Measurements from ENCODE around the gene CEP131. TPM values are rescaled to one million over a fixed set of nuclear protein-coding genes. Genes with fewer than 3 reads are reported as not detected.
"Not testable (repeated sequence)": the region's sequence is repeated elsewhere in the genome, so short reads cannot be mapped to it uniquely, and the experiment has no call there.

The CEP131 gene
- total RNA-seq, 1 donor from 2014 or later, result 6.1 TPM

GRCh38 chr17:81157848-81158687, 64.7 kb downstream of the CEP131 start:
- H3K9me3 ChIP-seq, result no peaks in the 10 kb centered on the region
- intact Hi-C loops (cut with DNase I), result no loop called here
- TF ChIP-seq CTCF (IDR thresholded peaks at IDR 0.05), result no peak
- TF ChIP-seq POLR2A (IDR thresholded peaks at IDR 0.05), result no peak
- no peak for TF ChIP-seq POLR2AphosphoS5 (IDR thresholded peaks at IDR 0.05; ENCODE audit: insufficient read depth in 1 of 2, low read depth in 1 of 2)
- H3K36me3 ChIP-seq, result no peaks in the 10 kb centered on the region
- no peak overlapping the region for H3K4me3 ChIP-seq
- H3K27ac ChIP-seq, result no peak overlapping the region
- no peak for DNase-seq (ENCODE audit: extremely low spot score in 2 of 2)
- peaks cover 7% of the 10 kb centered on the region for H3K4me1 ChIP-seq
- H3K27me3 ChIP-seq, result no peaks in the 10 kb centered on the region

GRCh38 chr17:81156866-81157805, 65.6 kb downstream of the CEP131 start:
- DNase-seq (ENCODE audit: extremely low spot score in 2 of 2), result no peak
- Histone ChIP-seq H3K4me3 (no peak overlapping the region), H3K9me3 (no peaks in the 10 kb centered on the region), H3K27me3 (no peaks in the 10 kb centered on the region), H3K4me1 (peaks cover 7% of the 10 kb centered on the region), H3K36me3 (no peaks in the 10 kb centered on the region), H3K27ac (no peak overlapping the region)
- intact Hi-C loops (cut with DNase I), result no loop called here
- TF ChIP-seq CTCF (IDR thresholded peaks at IDR 0.05), result no peak
- no peak for TF ChIP-seq POLR2AphosphoS5 (IDR thresholded peaks at IDR 0.05; ENCODE audit: insufficient read depth in 1 of 2, low read depth in 1 of 2)
- TF ChIP-seq POLR2A (IDR thresholded peaks at IDR 0.05), result no peak

- no peak overlapping the region for H3K27ac ChIP-seq
- no peaks in the 10 kb centered on the region for H3K9me3 ChIP-seq
- no peaks in the 10 kb centered on the region for H3K4me1 ChIP-seq
- intact Hi-C loops (cut with DNase I), result no loop called here
- no peaks in the 10 kb centered on the region for H3K27me3 ChIP-seq
- DNase-seq (ENCODE audit: extremely low spot score in 2 of 2), result no peak
- no peak overlapping the region for H3K4me3 ChIP-seq
- TF ChIP-seq CTCF (IDR thresholded peaks at IDR 0.05) (no peak), POLR2AphosphoS5 (IDR thresholded peaks at IDR 0.05; ENCODE audit: insufficient read depth in 1 of 2, low read depth in 1 of 2) (no peak), POLR2A (IDR thresholded peaks at IDR 0.05) (no peak)
- no peaks in the 10 kb centered on the region for H3K36me3 ChIP-seq
Measured at GRCh38 chr17:81154961-81155360, 67.8 kb downstream of the CEP131 start.

GRCh38 chr17:81154016-81154415, 68.7 kb downstream of the CEP131 start:
- H3K4me3 ChIP-seq; H3K36me3 ChIP-seq; H3K27ac ChIP-seq; H3K27me3 ChIP-seq; H3K4me1 ChIP-seq; H3K9me3 ChIP-seq; intact Hi-C loops (cut with DNase I); DNase-seq (ENCODE audit: extremely low spot score in 2 of 2): not testable (repeated sequence)

- H3K4me1 ChIP-seq, result no peaks in the 10 kb centered on the region
- no peaks in the 10 kb centered on the region for H3K9me3 ChIP-seq
- H3K27me3 ChIP-seq, result no peaks in the 10 kb centered on the region
- H3K4me3 ChIP-seq, result no peak overlapping the region
- intact Hi-C loops (cut with DNase I), result no loop called here
- TF ChIP-seq POLR2A (IDR thresholded peaks at IDR 0.05) (no peak), CTCF (IDR thresholded peaks at IDR 0.05) (no peak), POLR2AphosphoS5 (IDR thresholded peaks at IDR 0.05; ENCODE audit: insufficient read depth in 1 of 2, low read depth in 1 of 2) (no peak)
- no peak for DNase-seq (ENCODE audit: extremely low spot score in 2 of 2)
- no peaks in the 10 kb centered on the region for H3K36me3 ChIP-seq
- H3K27ac ChIP-seq, result no peak overlapping the region
Measured at GRCh38 chr17:81153340-81153803, 69.4 kb downstream of the CEP131 start.

Data from vagina (tissue), 2 donors.